IMR-90 (cell line): ENCODE results near the gene BET1L. TPM values are rescaled to one million over a fixed set of nuclear protein-coding genes. Genes with fewer than 3 reads are reported as not detected.

Experiments used
- ATAC-seq: fragments of 200-7000 bp; cut with Tn5 transposase; 2 replicates; pipeline ENCODE4 v1.9.1; 2020; ENCODE audit warnings: low read depth, mild to moderate bottlenecking, moderate library complexity
- Bru-seq: library from RNA; stranded (reverse); fragments of 400-500 nt; gene quantifications from one replicate; lab custom pipeline; 2021; lab: Mats Ljungman, UMichigan
- BruChase-seq, 2 experiments: library from RNA; stranded (reverse); fragments of 400-500 nt; gene quantifications; one replicate each; lab custom pipeline; 2021; lab: Mats Ljungman, UMichigan
- BruUV-seq: library from RNA; stranded (reverse); fragments of 400-500 nt; replicated peaks from 2 replicates; lab custom pipeline; 2021; lab: Mats Ljungman, UMichigan
- CTCF ChIA-PET: fragments of 300-600 bp; formaldehyde crosslinking; extraction: SDS; loops from one replicate; lab custom pipeline; 2021; ENCODE audit warnings: antibody characterized with exemption; lab: Yijun Ruan, JAX
- POLR2A ChIA-PET: fragments of 300-600 bp; sonication (Branson Sonifier 250); formaldehyde crosslinking; loops from one replicate; lab custom pipeline; 2022; ENCODE audit warnings: antibody characterized with exemption; ENCODE audit not compliant: unreplicated experiment; lab: Charles Lee
- DNase-seq: peaks from one replicate; pipeline ENCODE4 v3.0.0; 2013
- H2AFZ ChIP-seq: replicated peaks from 2 replicates; pipeline ENCODE3; 2013; ENCODE audit warnings: low read length, mild to moderate bottlenecking; ENCODE audit not compliant: poor library complexity
- H2AK5ac ChIP-seq: 2 replicates; pipeline ENCODE4 v1.6.1; 2013; ENCODE audit warnings: low read depth, low read length, inconsistent platforms
- H2AK9ac ChIP-seq: replicated peaks from 2 replicates; pipeline ENCODE3; 2013; ENCODE audit warnings: mild to moderate bottlenecking, low read depth, low read length, moderate library complexity; ENCODE audit not compliant: poor library complexity
- H2BK120ac ChIP-seq: 2 replicates; pipeline ENCODE4 v1.6.1; 2013; ENCODE audit warnings: low read depth, low read length, inconsistent platforms
- H2BK15ac ChIP-seq: 3 replicates; pipeline ENCODE4 v1.6.1; 2013; ENCODE audit warnings: low read depth, low read length, inconsistent platforms
- H2BK20ac ChIP-seq: 2 replicates; pipeline ENCODE4 v1.6.1; 2013; ENCODE audit warnings: low read depth, mild to moderate bottlenecking, inconsistent platforms, low read length, moderate library complexity
- H2BK5ac ChIP-seq: 2 replicates; pipeline ENCODE4 v1.6.1; 2013; ENCODE audit warnings: mild to moderate bottlenecking, low read depth, low read length, inconsistent platforms; ENCODE audit not compliant: poor library complexity, severe bottlenecking
- H3K14ac ChIP-seq: replicated peaks from 2 replicates; pipeline ENCODE4 v1.6.1; 2013; ENCODE audit warnings: low read depth, low read length, inconsistent platforms
- H3K18ac ChIP-seq: 2 replicates; pipeline ENCODE4 v1.6.1; 2013; ENCODE audit warnings: low read depth, low read length, control low read depth
- H3K23ac ChIP-seq: 2 replicates; pipeline ENCODE4 v1.6.1; 2013; ENCODE audit warnings: low read depth, low read length, inconsistent platforms
- H3K27ac ChIP-seq: 2 replicates; pipeline ENCODE4 v1.5.1; 2013; ENCODE audit warnings: mild to moderate bottlenecking, control low read depth, low read length; ENCODE audit not compliant: insufficient read depth
- H3K27me3 ChIP-seq: 2 replicates; pipeline ENCODE4 v1.6.1; 2013; ENCODE audit warnings: low read length; ENCODE audit not compliant: control insufficient read depth, insufficient read depth
- H3K36me3 ChIP-seq: 2 replicates; pipeline ENCODE4 v1.6.1; 2013; ENCODE audit warnings: low read length, mixed read lengths; ENCODE audit not compliant: control insufficient read depth, insufficient read depth
- H3K4ac ChIP-seq: 2 replicates; pipeline ENCODE4 v1.6.1; 2013; ENCODE audit warnings: low read depth, low read length, inconsistent platforms
- H3K4me1 ChIP-seq: 2 replicates; pipeline ENCODE4 v1.6.1; 2013; ENCODE audit warnings: low read length, mixed read lengths; ENCODE audit not compliant: control insufficient read depth, insufficient read depth
- H3K4me2 ChIP-seq: 2 replicates; pipeline ENCODE4 v1.6.1; 2013; ENCODE audit warnings: low read depth, mild to moderate bottlenecking, control low read depth, low read length, moderate library complexity
- H3K4me3 ChIP-seq: 2 replicates; pipeline ENCODE4 v1.5.1; 2013; ENCODE audit warnings: low read depth, mild to moderate bottlenecking, control low read depth, low read length, moderate library complexity; ENCODE audit not compliant: insufficient read depth
- H3K56ac ChIP-seq: 2 replicates; pipeline ENCODE4 v1.6.1; 2013; ENCODE audit warnings: low read length, inconsistent platforms; ENCODE audit not compliant: insufficient read depth; ENCODE audit errors: extremely low read depth
- H3K79me1 ChIP-seq, 2 experiments: 2 replicates each; pipeline ENCODE4 v1.6.1; 2013; ENCODE audit warnings: low read length in 2 of 2, inconsistent platforms in 1 of 2, low read depth in 1 of 2
- H3K9ac ChIP-seq: 2 replicates; pipeline ENCODE4 v1.6.1; 2013; ENCODE audit warnings: low read depth, low read length, control low read depth
- H3K9me1 ChIP-seq: 2 replicates; pipeline ENCODE4 v1.6.1; 2013; ENCODE audit warnings: low read length, inconsistent platforms; ENCODE audit not compliant: insufficient read depth
- H3K9me3 ChIP-seq: 2 replicates; pipeline ENCODE4 v1.6.1; 2013; ENCODE audit warnings: low read length; ENCODE audit not compliant: control insufficient read depth, insufficient read depth
- H4K20me1 ChIP-seq: 2 replicates; pipeline ENCODE4 v1.6.1; 2013; ENCODE audit warnings: low read length, inconsistent platforms; ENCODE audit not compliant: insufficient read depth
- H4K5ac ChIP-seq: 2 replicates; pipeline ENCODE4 v1.6.1; 2013; ENCODE audit warnings: mild to moderate bottlenecking, low read depth, low read length, control low read depth
- H4K8ac ChIP-seq, 2 experiments: 2 replicates each; pipeline ENCODE4 v1.6.1; 2013; ENCODE audit warnings: low read depth in 2 of 2, low read length in 2 of 2, control low read depth in 1 of 2, inconsistent platforms in 1 of 2
- H4K91ac ChIP-seq: 2 replicates; pipeline ENCODE4 v1.6.1; 2013; ENCODE audit warnings: low read depth, low read length, inconsistent platforms; ENCODE audit not compliant: insufficient read depth
- CEBPB ChIP-seq: IDR thresholded peaks from 2 replicates; pipeline ENCODE4 v1.6.1; 2012; ENCODE audit warnings: low read depth, low read length, improper control_type of control experiment
- ELK1 ChIP-seq: fragments of 150-350 bp; IDR thresholded peaks from 2 replicates; pipeline ENCODE4 v1.6.1; 2016; ENCODE audit warnings: low read depth, mild to moderate bottlenecking, low read length, moderate library complexity, borderline replicate concordance
- MAZ ChIP-seq: IDR thresholded peaks from 2 replicates; pipeline ENCODE4 v1.6.1; 2012; ENCODE audit warnings: low read depth, mild to moderate bottlenecking, low read length, improper control_type of control experiment, moderate library complexity, borderline replicate concordance
- POLR2A ChIP-seq: IDR thresholded peaks from 2 replicates; pipeline ENCODE4 v1.6.1; 2012; ENCODE audit warnings: mild to moderate bottlenecking, low read depth, low read length
- WGBS, 2 experiments: methylation state at CpG; one replicate each; pipeline versions ENCODE4 v1.1.5 to v1.1.7; 2013; ENCODE audit warnings: missing lambda C conversion rate in 2 of 2; ENCODE audit not compliant: insufficient read length in 1 of 2; ENCODE audit errors: extremely low coverage in 2 of 2; 5-methylcytosine and 5-hydroxymethylcytosine counted together
- dilution Hi-C: fragments of 300-500 bp; cut with HindIII; formaldehyde crosslinking; loops from one replicate; pipeline ENCODE4 v1.14.3; 2018; ENCODE audit warnings: low sequenced_read_pairs; ENCODE audit not compliant: unreplicated experiment
- in situ Hi-C: fragments of 300-500 bp; cut with MboI; formaldehyde crosslinking; loops from 3 replicates; pipeline ENCODE4 v1.14.3; 2019; ENCODE audit warnings: low sequenced_read_pairs, inconsistent platforms, mixed read lengths
- intact Hi-C: fragments of 100-400 bp; cut with micrococcal nuclease; formaldehyde crosslinking; loops from 2 replicates; pipeline ENCODE4 v1.10.0; 2022
- long read RNA-seq: library from polyadenylated mRNA; unstranded; transcript quantifications from one replicate; pipeline ENCODE4 v2.0.0, GENCODE V29; 2021; ENCODE audit not compliant: unreplicated experiment
- polyA plus RNA-seq, 3 experiments: library from polyadenylated mRNA; depleted of rRNA; stranded (reverse); fragments of >200 nt; gene quantifications; 2 replicates each; pipeline ENCODE4 v1.2.3, GENCODE V29; 2012; ENCODE audit warnings: low replicate concordance in 1 of 3
- total RNA-seq: library from RNA; depleted of rRNA; stranded (reverse); fragments of >200 nt; gene quantifications from 2 replicates; pipeline ENCODE4 v1.2.3, GENCODE V29; 2012; rRNA removed

BET1L gene
- total RNA-seq (10.0 and 10.8 TPM in 2 replicates), polyA plus RNA-seq (2012; rRNA removed) (82.8 and 90.7 TPM in 2 replicates), Bru-seq, nascent RNA (percentile 55 among the genes with signal in this experiment), BruChase-seq, experiment 1, labeled RNA remaining after a 6-hour chase (percentile 59 among the genes with signal in this experiment), BruChase-seq, experiment 2, labeled RNA remaining after a 2-hour chase (percentile 70 among the genes with signal in this experiment)
- 51.9 and 97.3 TPM in 2 replicates for polyA plus RNA-seq (2012; cell fraction: cytosol; rRNA removed)
- polyA plus RNA-seq (2012; cell fraction: nucleus; rRNA removed; ENCODE audit: low replicate concordance) = 132 and 169 TPM in 2 replicates
- long read RNA-seq, transcript BET1L-203 (4 exons, 2,819 nt) = major isoform, 19 of 50 reads
- long read RNA-seq, partial matches to known transcripts = 7 of 50 reads
- long read RNA-seq, other reads (novel, unspliced or antisense) = 20 of 50 reads

GRCh38 chr11:207208-207862 is at the start of gene BET1L, which contains the start of gene RIC8A:
Gene BET1L, minus strand, starts transcription at chr11:207399. Its CDS starts 78 bp downstream, at chr11:207321.
Gene RIC8A, plus strand, starts transcription at chr11:207708. Its CDS starts 1,147 bp downstream, at chr11:208855.
- Histone ChIP-seq H3K9ac (peak within 1 kb of the TSS; percentile 95), H4K20me1 (peaks cover 86% of the 10 kb centered on the region), H3K4me2 (peak within 1 kb of the TSS; percentile 99), H2BK15ac (peak within 1 kb of the TSS; percentile 12; the same call in 1 of the 3 replicates), H4K8ac (peak within 1 kb of the TSS; percentile 90 to 95), H3K27me3 (no peaks in the 10 kb centered on the region), H3K36me3 (peaks cover 60% of the 10 kb centered on the region), H3K79me1 (peaks cover 48 to 87% of the 10 kb centered on the region in 2 experiments; a peak in 3 of 4 replicates), H2AK9ac (peak within 1 kb of the TSS; percentile 99), H2BK20ac (no peak within 1 kb of the TSS), H4K91ac (peak within 1 kb of the TSS; percentile 89), H3K56ac (peak within 1 kb of the TSS; percentile 84), H3K4ac (peak within 1 kb of the TSS; percentile 99), H4K5ac (peak within 1 kb of the TSS; percentile 56), H3K4me3 (peak within 1 kb of the TSS; percentile 70), H3K23ac (peak within 1 kb of the TSS; percentile 98), H3K4me1 (peaks cover 25% of the 10 kb centered on the region), H2BK5ac (peak within 1 kb of the TSS; percentile 97), H2AK5ac (peak within 1 kb of the TSS; percentile 96), H2BK120ac (peak within 1 kb of the TSS; percentile 48; the same call in 1 of the 2 replicates), H3K27ac (peak within 1 kb of the TSS; percentile 88), H2AFZ (peak within 1 kb of the TSS; percentile 91), H3K18ac (peak within 1 kb of the TSS; percentile 84), H3K14ac (peak within 1 kb of the TSS; percentile 98), H3K9me3 (no peaks in the 10 kb centered on the region), H3K9me1 (peaks cover 30% of the 10 kb centered on the region)
- intact Hi-C loops = loop anchor here (2.0 to 5.0 kb wide), 4 partner anchors 100 to 310 kb away; partner anchors contain the start of gene IFITM2
- 1% methylated on average over 32 of the region's 63 CpGs; no CpG with 5 or more reads in 1 of the 2 experiments for WGBS, 2 experiments
- no TSS peak for BruUV-seq
- TF ChIP-seq CEBPB (peak; percentile 44; the same call in 1 of the 2 replicates), POLR2A (peak; percentile 96), MAZ (peak; percentile 96), ELK1 (no peak)
- DNase-seq = peak; percentile 99
- ChIA-PET POLR2A (interaction anchor here (0.8 kb wide), 1 partner anchor 37 kb away, joined by 3 read pairs; no protein-coding TSS in a partner anchor), CTCF (interaction anchor here (0.5 kb wide), 1 partner anchor 27 kb away, joined by 3 read pairs; no protein-coding TSS in a partner anchor)
- in situ Hi-C loops = no loop called here
- dilution Hi-C loops = no loop called here
- ATAC-seq = peak; percentile 76
